HG02884 (cell line): ENCODE data around the gene PCED1B.

Source experiments
- ATAC-seq: cut with Tn5 transposase; IDR thresholded peaks from one replicate; pipeline ENCODE4 v1.9.1; 2021; ENCODE audit warnings: mild to moderate bottlenecking, moderate library complexity; ENCODE audit not compliant: unreplicated experiment

The PCED1B gene

DNA sequence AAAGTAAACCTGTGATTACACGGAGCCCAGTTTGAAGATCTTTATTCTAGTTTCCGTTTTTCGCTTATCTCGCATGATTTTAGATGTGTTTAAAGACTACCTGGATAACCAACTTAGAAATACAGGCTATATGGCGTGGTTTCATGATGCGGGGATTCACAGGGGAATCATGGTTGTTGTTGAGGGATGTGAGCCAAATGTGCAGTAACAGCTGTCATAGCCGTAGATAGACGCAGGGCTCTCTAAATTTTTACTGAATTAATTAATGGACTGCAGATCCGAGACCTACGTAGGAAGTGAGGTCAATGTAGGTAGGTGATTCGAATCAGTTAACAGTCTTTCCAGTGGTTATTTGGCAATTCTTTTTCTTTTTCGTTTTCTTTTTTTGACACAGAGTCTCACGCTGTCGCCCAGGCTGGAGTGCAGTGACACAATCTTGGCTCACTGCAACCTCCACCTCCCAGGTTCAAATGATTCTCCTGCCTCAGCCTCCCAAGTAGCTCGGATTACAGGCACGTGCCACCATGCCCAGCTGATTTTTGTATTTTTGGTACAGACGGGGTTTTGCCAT is 145.2 kb downstream of the PCED1B start:
- ATAC-seq, result no peak

DNA sequence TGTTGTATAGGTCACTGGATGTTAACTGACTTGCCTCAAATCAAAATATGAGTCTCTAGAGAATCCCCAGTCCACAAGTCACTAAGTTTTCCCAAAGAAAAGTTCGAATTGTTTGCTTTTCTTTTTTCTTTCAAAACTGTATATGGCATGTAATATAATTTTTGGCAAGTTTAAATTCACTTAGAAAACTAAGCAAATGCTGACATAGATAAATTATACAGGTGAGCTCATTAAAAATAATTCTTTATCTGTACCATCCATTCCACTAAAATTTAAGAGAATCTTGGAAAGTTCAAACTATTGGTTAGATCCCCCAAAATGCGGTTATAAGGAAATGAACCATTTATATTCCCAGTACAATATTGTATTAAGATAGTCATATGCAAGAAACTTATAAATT is 145.9 kb downstream of the PCED1B start:
- no peak for ATAC-seq

DNA sequence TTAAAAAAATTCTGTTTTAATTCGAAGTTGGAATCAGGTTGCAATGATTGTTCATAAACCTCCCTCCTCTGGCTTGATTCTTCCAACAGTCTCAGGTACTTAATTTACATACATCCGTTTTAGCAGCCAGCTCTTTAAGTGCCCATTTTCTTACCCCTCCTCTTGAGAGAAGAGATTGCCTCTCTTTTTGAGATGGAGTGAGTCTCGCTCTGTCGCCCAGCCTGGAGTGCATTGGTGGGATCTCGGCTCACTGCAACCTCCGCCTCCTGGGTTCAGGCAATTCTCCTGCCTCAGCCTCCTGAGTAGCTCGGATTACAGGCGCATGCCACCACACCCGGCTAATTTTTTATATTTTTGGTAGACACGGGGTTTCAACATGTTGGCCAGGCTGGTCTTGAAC is 146.8 kb downstream of the PCED1B start:
- no peak for ATAC-seq

DNA sequence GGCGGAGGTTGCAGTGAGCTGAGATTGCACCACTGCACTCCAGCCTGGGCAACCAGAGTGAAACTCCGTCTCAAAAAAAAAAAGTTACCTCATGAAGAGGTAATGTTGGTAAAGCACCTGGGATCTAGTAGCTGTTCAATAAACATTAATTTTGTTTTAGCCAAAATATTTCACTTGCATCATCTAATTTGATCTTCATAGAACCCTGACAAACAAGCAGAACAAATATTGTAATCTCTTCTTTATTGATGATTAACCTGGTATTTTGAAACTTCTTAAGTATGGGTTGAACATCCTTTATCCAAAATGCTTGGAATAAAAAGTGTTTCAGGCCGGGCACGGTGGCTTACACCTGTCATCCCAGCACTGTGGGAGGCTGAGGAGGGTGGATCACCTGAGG is 149.4 kb downstream of the PCED1B start:
- no peak for ATAC-seq

DNA sequence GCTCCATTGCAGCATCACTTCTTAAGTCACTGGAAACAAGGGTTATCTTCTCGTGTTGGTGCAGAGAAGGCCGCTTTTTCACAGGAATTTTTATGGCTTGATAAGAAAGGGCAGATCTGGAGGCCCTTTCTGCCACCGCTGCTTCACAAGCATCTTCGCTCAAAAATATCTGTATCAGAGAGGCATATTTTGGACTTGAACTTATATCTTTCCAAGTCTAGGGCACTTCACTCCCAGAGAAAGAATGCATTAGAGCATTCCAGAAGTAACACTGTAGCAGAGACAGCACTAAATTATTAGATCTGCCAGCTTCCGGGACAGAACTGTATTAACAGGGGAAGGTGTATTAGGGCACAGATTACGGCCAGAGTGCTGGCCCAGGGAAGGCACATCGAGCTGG is 152.0 kb downstream of the PCED1B start:
- ATAC-seq, result no peak

DNA sequence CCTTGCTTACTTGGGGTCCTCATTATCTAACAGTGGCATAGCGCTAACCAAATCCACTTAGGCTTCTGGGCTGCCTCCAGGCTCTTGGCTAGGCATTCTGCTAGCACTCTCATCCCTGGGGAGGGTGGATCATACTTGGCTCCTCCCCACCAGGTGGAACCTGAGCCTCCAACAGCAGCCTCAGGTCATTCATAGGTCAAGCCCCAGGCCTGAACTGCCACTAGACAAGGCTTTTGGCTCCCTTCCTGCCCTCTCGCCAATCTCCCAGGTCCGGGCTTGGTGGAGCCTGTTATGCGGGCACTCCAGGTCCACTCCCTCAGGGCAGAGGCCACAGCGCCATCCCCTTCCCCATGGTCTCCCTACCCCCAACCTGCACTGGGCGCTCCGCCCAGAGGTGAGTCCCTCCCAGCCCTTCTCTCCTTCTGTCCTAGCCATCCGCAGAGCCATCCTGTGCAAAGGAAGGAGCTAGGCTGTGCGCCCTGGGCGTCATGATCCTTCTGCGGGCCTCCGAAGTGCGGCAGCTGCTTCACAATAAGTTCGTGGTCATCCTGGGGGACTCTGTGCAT is 155.2 kb downstream of the PCED1B start:
- ATAC-seq, result no peak

DNA sequence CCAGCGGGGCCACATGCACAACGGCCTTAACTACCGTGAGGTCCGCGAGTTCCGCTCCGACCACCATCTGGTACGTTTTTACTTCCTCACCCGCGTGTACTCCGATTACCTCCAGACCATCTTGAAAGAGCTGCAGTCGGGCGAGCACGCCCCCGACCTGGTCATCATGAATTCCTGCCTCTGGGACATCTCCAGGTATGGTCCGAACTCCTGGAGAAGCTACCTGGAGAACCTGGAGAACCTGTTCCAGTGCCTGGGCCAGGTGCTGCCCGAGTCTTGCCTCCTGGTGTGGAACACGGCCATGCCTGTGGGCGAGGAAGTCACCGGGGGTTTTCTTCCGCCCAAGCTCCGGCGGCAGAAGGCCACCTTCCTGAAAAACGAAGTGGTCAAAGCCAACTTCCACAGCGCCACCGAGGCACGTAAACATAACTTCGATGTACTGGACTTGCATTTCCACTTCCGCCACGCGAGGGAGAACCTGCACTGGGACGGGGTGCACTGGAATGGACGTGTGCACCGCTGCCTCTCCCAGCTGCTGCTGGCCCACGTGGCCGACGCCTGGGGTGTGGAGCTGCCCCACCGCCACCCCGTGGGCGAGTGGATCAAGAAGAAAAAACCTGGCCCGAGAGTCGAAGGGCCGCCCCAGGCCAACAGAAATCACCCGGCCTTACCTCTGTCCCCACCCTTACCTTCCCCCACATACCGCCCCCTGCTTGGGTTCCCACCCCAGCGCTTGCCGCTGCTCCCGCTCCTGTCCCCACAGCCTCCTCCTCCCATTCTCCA is 156.0 kb downstream of the PCED1B start:
- no peak for ATAC-seq

DNA sequence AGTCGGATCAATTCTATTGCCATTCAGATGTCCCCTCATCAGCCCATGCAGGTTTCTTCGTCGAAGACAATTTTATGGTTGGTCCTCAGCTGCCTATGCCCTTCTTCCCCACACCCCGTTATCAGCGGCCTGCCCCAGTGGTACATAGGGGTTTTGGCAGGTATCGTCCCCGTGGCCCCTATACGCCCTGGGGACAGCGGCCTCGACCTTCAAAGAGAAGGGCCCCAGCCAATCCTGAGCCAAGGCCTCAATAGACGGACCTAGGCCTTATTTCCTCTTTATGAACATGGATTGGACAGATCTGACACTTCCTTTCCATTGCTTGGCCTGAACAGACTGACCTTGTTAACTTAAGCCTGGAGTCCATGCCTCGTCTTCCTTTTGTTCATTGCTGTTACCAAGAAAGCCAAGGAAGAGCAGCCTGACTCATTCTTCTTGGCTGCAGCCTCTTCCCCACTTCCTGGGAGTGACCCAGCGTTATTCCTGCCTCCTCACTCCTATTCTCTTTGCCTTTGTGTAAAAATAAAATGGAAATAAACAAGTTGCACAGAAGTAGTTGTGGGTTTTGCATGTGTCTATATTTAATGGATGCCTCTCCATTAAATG is 156.8 kb downstream of the PCED1B start:
- no peak for ATAC-seq

DNA sequence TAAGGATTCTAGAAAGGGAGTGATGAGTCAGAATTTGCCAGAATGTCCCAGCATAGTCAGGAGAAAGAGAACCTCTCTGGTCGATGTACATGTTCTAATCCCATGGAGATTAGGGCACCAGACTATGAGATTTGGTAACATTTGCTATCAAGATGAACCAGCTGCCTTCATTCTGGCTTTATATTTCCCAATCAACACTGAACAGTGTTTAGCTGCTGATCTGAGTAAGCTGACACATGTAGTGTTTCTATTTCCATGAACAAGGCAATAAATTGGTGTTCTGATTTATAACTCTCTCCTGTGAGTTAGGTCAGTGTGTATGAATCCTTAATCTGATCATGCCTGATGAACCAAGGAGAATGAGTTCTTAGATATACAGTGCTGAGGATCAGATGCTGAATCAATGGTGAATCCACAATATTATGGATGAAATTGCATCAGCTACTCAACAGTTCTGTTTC is 158.4 kb downstream of the PCED1B start:
- no peak for ATAC-seq

DNA sequence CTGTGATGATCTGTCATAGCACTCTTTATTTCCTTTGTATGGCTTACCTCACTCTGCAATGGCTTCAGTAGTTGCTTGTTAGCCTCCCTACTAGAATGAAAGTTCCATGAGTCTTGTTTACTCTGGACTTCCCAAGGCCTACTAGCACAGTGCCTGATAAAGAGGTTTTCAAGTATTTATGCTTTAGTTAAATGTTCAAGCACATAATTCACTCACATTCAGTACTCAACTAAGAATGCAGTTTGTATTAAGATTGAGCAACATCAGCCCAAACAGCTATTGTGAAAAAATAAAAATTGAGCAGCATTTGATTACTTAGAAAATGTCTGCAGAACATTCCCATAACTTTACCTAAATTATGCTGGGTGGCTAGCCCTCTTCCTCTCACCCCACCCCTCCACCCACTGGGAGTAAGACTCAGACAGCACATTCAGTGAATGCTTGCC is 159.3 kb downstream of the PCED1B start:
- ATAC-seq, result no peak

DNA sequence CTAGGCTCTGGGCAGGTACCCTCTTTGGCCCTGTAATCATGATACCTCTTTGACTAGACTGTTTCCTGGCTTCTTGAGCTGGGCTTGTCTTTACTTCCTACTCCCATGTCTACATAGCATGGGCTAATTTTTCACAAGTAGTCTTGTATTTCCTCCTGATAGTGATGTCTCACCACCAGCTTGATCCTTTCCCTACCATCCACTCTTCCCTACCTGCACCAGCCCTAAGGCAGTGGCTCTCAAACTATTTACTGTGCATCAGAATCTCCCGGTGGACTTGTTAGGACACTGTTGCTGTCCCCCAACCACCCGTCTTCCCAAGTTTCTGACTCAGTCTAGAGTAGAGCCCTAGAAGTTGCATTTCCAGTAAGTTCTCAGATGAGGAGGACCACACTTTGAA is 163.0 kb downstream of the PCED1B start:
- ATAC-seq, result no peak

DNA sequence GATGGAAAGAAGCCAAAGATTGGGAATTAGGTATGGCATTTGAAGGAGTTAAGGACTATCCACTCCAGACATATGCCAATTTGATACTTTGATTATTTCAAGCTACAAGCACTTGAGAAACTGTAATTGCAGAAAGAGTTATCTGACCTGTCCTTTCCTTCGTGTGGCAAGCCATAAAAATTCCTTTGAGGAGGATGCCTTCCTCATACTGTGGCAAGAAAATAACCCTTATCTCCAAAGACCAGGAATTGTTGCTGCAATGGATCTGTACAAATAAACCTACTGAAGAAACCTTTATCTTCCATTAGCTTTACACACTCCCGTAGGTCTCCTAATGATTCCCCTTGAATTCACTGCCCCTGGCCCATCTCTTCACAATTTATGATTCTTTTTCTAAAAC is 165.4 kb downstream of the PCED1B start:
- ATAC-seq, result no peak

DNA sequence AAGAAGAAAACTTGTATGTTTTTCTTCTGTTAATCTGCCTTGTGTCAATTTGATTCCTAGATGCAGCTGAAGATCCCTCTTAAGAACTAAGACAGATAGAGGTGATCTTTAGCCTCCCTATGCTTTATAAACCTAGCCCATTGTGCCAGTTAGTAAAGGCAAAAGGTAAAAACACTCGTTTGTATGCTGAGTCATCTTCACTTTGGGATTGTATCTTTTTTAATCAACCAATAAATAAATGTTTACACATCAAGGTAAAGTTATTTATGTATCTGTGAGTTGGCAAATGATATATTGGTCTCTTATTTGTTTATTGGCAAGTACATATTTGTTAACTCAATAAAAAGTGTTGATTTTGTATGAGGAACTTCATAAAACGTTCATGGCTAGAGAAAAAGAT is 166.2 kb downstream of the PCED1B start:
- ATAC-seq, result no peak

DNA sequence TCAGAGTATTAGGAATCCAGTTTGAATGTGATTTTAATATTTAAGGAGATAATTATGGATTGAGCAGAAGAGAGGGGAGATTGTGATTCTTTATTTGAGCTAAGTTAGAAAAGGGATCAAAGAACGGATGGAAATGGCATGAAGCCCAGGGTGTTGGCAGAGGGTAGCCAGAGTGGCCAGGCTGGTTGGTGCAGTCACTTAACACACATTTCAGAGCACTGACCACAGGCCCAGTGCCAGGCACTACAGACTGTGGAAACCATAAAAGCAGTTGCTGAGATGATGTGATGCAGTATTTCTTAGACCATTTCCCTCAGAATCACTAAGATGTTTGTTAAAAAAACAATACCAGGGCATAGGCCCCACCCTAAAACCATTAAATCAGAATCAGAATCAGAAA is 168.0 kb downstream of the PCED1B start:
- no peak for ATAC-seq

DNA sequence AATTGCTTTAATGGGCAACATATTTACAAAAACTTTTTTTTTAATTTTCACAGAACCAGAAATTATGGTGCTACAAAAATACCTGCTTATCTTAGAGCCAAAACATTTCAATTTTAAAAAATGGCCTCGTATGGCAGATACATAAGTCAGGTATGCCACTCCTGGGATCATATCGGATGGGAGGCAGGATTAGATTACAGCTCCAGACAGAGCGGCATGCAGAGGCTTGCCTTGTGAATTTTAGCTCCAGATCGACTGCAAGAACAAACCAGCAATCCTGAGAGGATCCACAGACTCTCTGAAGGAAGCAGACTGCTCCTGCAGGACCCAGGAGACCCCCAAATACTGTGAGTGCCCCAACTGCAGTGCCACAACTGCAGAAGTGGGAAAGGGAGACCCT is 169.7 kb downstream of the PCED1B start:
- ATAC-seq, result no peak

DNA sequence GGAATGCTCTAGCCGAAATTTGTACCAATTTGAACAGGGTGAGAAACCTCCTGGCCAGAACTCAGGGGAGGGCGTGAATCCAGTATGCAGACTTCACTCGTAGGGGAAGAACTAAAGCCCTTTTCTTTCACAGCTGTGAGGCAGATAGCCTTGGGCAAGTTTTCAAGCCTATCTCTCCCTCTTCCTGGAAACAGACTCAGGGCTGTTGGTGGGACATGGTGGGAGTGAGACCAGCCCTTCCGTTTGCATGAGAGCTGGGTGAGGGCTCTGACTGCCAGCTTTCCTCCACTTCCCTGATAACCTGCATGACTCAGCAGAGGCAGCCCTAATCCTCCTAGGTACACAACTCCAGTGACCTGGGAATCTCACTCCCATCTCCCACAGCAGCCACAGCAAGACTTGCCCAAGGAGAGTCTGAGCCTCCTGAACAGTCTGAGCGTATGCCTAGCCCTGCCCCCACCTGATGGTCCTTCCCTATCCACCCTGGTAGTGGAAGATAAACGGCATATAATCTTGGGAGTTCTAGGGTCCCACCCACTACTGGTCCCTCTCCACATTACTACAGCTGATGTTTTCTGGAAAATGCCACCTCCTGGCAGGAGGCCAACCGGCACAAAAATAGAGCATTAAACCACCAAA is 170.4 kb downstream of the PCED1B start:
- no peak for ATAC-seq

DNA sequence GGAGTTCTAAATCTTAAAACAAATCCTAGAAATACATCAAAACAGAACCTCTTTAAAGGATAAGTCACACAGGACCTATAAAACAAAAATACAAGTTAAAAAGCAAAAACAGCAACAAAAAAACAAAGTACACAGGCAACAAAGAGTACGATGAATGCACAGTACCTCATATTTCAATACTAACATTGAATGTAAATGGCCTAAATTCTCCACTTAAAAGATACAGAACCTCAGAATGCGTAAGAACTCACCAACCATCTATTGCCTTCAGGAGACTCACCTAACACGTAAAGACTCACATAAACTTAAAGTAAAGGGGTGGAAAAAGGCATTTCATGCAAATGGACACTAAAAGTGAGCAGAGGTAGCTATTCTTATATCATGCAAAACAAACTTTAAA is 172.5 kb downstream of the PCED1B start:
- no peak for ATAC-seq

DNA sequence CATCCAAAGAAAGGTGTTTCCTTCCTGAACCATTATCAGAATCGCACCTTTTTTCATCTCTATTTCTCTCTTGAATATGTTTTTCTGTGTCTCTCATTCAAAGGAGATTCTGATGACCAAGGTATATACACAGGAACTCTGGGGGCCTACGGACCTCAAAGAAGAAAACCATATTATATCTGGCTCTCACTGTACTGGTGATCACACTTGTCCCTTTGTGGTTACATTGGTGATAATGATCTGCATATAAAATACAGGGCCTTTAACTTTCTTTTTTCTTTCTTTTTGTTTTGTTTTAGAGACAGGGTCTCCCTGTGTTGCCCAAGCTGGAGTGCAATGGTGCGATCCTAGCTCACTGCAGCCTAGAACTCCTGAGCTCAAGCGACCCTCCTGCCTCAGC is 185.5 kb downstream of the PCED1B start:
- no peak for ATAC-seq

DNA sequence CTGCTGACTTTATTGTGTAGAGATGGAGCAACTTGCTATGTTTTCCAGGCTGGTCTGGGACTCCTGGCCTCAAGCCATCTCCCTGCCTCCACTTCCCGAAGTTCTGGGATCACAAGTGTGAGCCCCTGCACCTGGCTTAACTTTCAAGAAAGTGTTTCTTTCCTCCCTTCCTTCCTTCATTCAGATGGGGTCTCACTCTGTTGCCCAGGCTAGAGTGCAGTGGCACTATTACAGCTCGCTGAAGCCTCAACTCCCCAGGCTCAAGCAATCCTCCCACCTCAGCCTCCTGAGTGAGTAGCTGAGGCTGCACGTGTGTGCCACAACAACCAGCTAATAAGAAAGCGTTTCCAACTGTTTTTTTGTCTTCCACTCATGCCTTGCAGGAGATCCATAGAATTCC is 186.0 kb downstream of the PCED1B start:
- no peak for ATAC-seq

DNA sequence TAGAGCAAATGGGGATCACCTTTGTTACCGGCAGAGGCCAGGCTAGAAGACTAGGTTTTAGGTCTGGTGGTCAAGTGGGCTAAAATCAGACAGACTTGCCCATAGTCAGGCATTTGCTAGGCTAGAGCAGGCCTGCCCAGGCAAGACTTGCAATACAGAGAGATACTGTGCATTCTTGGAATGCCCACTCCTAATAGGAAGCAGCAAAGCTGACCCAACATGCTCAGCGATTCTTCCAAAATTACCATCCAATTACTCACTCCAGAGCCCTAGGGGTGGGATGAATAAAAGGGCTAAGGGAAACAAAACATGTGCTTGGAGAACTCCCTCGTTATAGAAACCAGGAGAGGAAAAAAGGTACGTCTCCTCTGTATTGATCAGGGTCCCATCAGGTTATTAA is 188.2 kb downstream of the PCED1B start:
- ATAC-seq, result no peak
